Ishikawa (cell line): ENCODE results near the gene FAM53B.

ENCODE experiments used
- CEBPB ChIP-seq: IDR thresholded peaks from 2 replicates; pipeline ENCODE4 v1.6.1; 2012
- CREB1 ChIP-seq: IDR thresholded peaks from 2 replicates; pipeline ENCODE4 v1.6.1; 2012; ENCODE audit warnings: low read depth
- EGR1 ChIP-seq: IDR thresholded peaks from 2 replicates; pipeline ENCODE4 v1.6.1; 2012
- EP300 ChIP-seq: IDR thresholded peaks from 2 replicates; pipeline ENCODE4 v1.6.1; 2012; ENCODE audit warnings: borderline replicate concordance
- FOXM1 ChIP-seq: IDR thresholded peaks from 2 replicates; pipeline ENCODE4 v1.6.1; 2012; ENCODE audit warnings: low read depth, borderline replicate concordance
- MAX ChIP-seq: IDR thresholded peaks from 2 replicates; pipeline ENCODE4 v1.6.1; 2012
- NFIC ChIP-seq: IDR thresholded peaks from 2 replicates; pipeline ENCODE4 v1.6.1; 2012
- RAD21 ChIP-seq: IDR thresholded peaks from 2 replicates; pipeline ENCODE4 v1.6.1; 2012; ENCODE audit warnings: low read depth
- REST ChIP-seq: IDR thresholded peaks from 2 replicates; pipeline ENCODE4 v1.6.1; 2012; ENCODE audit warnings: low read depth, mild to moderate bottlenecking
- TAF1 ChIP-seq: IDR thresholded peaks from 2 replicates; pipeline ENCODE4 v1.6.1; 2012; ENCODE audit warnings: low read depth, mild to moderate bottlenecking
- TCF12 ChIP-seq: IDR thresholded peaks from 2 replicates; pipeline ENCODE4 v1.6.1; 2012; ENCODE audit warnings: low read depth
- TEAD4 ChIP-seq: IDR thresholded peaks from 2 replicates; pipeline ENCODE4 v1.6.1; 2012
- USF1 ChIP-seq: IDR thresholded peaks from 2 replicates; pipeline ENCODE4 v1.6.1; 2012
- YY1 ChIP-seq: IDR thresholded peaks from 2 replicates; pipeline ENCODE4 v1.6.1; 2012; ENCODE audit warnings: low read depth
- ZBTB7A ChIP-seq: IDR thresholded peaks from 2 replicates; pipeline ENCODE4 v1.6.1; 2012; ENCODE audit warnings: low read depth

The FAM53B gene

GRCh38 chr10:124653311-124653710 lies 90.9 kb downstream of the FAM53B start:
- TF ChIP-seq TCF12 (no peak), ZBTB7A (no peak), REST (no peak), MAX (no peak), USF1 (no peak), CREB1 (no peak), NFIC (no peak), EGR1 (no peak), RAD21 (no peak)

GRCh38 chr10:124652701-124653100 lies 91.5 kb downstream of the FAM53B start:
- TF ChIP-seq CEBPB (no peak), CREB1 (no peak), TCF12 (no peak), REST (no peak), EP300 (no peak), ZBTB7A (no peak), EGR1 (no peak)

- no peak for TF ChIP-seq FOXM1
Observed at GRCh38 chr10:124652200-124652599, 92.0 kb downstream of the FAM53B start.

- no peak for TF ChIP-seq CEBPB
- TF ChIP-seq USF1: no peak
- TF ChIP-seq NFIC: no peak
- no peak for TF ChIP-seq RAD21
- no peak for TF ChIP-seq FOXM1
- no peak for TF ChIP-seq TAF1
- no peak for TF ChIP-seq ZBTB7A
- TF ChIP-seq TEAD4: no peak
- no peak for TF ChIP-seq EP300
- no peak for TF ChIP-seq YY1
- TF ChIP-seq EGR1: no peak
- TF ChIP-seq REST: no peak
- TF ChIP-seq TCF12: no peak
- no peak for TF ChIP-seq MAX
- no peak for TF ChIP-seq CREB1
Observed at GRCh38 chr10:124651402-124651891, 92.7 kb downstream of the FAM53B start.

- TF ChIP-seq EGR1 (no peak), TEAD4 (no peak), NFIC (no peak), TAF1 (no peak), CEBPB (no peak), CREB1 (no peak), ZBTB7A (no peak), TCF12 (no peak), MAX (no peak), EP300 (no peak), FOXM1 (no peak), RAD21 (no peak)
Observed at GRCh38 chr10:124650820-124651401, 93.3 kb downstream of the FAM53B start.
